GM18511 (cell line): Measurements from ENCODE around the gene CA4.

Experiments used
- ATAC-seq: cut with Tn5 transposase; IDR thresholded peaks from one replicate; pipeline ENCODE4 v1.9.1; 2021; ENCODE audit warnings: mild to moderate bottlenecking, moderate library complexity; ENCODE audit not compliant: unreplicated experiment

CA4 gene

DNA sequence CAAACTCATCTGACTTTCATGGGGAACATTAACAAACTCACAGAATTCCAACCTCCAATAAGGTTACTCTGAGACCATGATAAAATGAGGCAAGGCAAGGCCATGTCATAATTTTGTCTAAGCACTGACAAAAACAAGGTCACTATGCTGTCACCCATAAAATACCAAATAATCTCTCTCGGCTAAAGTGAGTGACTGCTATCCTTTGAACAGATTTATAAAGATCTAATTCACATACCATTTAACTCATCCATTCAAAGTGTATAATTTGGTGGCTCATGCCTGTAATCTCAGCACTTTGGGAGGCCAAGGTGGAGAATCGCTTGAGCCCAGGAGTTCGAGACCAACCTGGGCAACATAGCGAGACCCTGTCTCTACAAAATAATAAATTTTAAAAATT, 20.6 kb upstream of the CA4 start:
- ATAC-seq, result no peak

DNA sequence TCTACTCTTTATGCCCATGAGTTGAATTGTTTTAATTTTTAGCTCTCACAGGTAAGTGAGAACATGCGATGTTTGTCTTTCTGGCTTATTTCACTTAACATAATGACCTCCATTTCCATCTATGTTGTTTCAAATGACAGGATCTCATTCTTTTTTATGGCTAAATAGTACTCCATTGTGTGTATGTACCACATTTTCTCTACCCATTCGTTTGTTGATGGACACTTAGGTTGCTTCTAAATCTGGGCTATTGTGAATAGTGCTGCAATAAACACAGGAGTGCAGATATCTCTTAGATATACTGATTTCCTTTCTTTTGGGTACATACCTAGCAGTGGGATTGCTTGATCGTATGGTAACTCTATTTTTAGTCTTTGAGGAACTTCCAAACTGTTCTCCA, 19.3 kb upstream of the CA4 start:
- no peak for ATAC-seq

GRCh38 chr17:60134396-60135150, 15.2 kb upstream of the CA4 start:
- no peak for ATAC-seq

DNA sequence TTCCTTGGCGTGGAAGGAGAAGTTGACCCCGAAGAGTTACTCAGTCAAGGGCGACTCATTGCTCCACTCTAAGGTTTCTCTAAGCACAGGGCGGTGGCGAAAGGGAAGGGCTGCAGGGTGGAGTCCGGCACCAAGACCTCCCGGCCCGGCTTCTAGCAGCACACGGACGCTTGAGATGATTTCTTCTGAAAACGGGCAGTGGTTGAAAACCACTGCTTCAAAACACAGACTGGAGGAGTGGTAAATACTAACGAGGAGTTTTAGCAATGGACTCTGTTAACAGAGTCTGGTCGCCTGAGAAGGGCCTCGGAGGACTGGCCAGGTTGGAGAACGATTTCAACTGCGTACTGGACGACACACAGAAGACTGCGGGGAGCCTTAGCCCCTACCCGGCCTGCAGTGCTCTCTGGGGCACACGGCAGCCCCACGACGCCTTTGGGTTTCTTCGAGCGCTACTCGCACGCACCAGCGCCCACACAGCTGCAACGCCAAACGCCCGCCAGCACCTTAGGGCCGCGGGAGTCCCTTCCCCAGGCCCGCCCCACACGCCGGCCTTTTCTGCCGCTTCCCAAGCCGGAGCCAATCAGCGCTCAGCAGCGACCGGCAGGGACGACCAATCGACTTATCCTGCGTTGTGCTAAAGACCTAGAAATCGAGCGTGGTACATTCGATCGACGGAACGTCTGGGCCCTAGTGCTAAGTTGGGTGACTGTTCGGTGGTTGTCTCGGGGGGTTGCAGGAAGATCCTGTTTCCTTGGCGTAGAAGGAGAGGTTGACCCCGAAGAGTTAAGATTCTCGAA, 14.4 kb upstream of the CA4 start:
- peak; percentile 95 for ATAC-seq

- ATAC-seq, result no peak
Measured at GRCh38 chr17:60135951-60136666, 13.7 kb upstream of the CA4 start.

DNA sequence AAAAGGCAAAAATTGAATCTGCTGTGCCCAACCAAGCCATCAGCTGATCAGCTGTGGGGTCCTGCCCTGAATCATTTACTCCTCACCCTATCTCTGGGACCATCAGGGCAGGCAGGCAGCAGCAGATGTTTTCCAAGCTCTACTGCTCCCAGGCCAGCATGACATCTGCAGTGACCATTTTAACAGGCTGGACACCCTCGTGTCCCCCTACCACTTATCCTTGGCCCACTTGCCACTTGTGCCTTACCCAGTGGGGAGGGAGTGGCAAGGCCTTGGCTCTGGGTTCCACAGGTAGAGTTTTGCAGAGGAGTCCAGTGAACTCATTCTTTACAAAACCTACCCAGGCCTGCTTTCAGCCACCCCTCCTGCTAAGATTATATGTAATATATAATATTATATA, 12.0 kb upstream of the CA4 start:
- no peak for ATAC-seq

GRCh38 chr17:60138769-60139437, 10.9 kb upstream of the CA4 start:
- ATAC-seq, result no peak

- no peak for ATAC-seq
Measured at GRCh38 chr17:60139438-60140285, 10.1 kb upstream of the CA4 start.

- no peak for ATAC-seq
Measured at GRCh38 chr17:60141111-60142018, 8.4 kb upstream of the CA4 start.

DNA sequence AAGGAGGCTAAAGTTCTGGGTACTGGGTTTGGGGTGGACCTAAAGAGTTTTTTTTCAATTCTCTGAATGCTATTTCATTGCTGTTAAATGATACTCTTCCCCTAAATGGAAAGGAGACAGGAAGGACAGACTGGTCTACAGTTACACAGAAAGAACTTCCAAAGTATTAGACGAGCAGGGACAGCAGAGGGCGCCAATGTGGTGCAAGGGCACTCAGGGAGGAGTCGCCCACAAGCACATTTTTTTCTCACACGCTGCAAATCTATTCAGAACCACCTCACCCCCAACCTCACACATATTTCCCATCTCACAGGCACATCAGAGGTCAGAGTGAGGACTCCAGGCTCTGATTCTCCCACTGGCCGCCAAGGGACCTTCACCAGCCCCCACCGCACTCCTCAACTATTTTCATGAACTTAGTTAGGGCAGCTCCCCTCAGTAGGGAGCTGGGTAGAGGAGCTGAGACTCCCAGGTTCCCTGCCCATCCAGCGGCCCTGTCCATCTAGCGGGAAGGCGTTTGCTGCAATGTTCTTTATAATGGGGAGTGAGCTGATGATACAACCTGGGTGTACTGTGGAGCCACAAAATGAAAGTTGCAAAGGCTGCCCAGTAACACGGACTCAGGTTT, 6.8 kb upstream of the CA4 start:
- peak; percentile 56 for ATAC-seq

- ATAC-seq, result no peak
Measured at GRCh38 chr17:60145006-60145935, 4.5 kb upstream of the CA4 start.

DNA sequence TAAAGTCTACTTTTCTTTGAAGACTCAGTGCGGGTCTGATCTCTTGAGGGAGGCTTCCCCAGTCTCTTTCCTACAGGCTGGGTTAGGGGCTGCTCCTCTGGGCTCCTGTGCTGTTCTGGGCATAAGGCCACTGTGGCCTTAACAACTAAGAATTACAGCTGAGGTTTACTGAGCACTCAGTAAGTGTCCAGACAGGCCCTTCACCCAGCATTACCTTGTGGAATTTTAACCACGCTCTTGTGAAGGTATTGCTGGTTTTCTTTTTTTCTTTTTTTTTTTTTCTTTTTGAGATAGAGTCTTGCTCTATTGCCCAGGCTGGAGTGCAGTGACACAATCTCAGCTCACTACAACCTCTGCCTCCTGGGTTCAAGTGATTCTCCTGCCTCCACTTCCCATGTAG, 3.6 kb upstream of the CA4 start:
- no peak for ATAC-seq

DNA sequence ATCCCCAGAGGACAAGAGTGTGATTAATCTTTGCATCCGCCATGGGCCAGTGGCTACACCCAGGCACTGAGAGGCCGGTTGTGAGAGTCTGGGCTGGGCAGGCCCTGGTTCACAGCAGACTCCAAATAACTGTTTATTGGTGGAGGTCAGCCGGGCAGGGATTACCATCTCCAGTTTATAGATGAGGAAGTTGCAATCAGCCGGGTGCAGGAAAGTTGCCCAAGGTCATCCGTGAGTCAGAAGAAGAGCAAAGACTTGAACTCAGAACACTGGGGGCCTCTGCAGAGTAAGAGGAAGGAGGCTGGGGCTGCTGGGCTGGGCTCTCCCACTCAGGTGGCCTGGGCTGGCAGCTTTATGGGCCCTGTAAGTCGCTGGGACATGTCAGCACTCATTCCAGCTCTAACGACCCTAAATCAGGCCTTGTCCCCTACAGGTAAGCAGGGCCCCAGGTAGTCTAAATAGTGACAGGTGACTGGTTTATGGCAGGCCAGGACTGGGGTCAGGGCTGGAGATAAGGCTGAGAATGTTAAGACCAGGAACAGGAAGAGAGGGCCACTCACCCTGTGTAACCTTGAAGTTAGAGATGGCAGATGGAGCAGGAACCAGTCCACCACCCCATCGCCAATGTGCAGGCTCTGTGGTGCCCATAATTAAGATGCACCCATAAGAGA, 2.1 kb upstream of the CA4 start:
- no peak for ATAC-seq

DNA sequence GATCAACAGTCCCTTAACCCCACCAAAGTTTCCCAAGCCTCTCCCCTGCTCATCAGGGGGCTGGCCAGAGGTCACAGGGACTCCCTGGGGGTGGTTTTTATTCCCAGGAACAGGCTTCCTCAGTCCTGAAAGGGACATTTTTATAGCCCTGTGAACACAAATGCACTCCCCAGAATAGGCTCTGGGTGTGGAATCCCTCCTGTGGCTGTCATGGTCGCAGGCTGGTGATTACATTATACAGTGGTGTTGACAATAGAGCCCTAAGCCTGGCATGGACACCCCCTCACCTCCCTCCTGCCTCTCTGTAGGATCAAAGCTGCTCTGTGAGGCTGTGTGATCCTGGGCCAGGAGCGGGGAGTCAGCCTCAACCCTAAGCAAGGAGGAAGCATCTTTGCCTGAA, 1.4 kb upstream of the CA4 start:
- ATAC-seq, result no peak

GRCh38 chr17:60151355-60151754, 1.6 kb downstream of the CA4 start:
- no peak for ATAC-seq

DNA sequence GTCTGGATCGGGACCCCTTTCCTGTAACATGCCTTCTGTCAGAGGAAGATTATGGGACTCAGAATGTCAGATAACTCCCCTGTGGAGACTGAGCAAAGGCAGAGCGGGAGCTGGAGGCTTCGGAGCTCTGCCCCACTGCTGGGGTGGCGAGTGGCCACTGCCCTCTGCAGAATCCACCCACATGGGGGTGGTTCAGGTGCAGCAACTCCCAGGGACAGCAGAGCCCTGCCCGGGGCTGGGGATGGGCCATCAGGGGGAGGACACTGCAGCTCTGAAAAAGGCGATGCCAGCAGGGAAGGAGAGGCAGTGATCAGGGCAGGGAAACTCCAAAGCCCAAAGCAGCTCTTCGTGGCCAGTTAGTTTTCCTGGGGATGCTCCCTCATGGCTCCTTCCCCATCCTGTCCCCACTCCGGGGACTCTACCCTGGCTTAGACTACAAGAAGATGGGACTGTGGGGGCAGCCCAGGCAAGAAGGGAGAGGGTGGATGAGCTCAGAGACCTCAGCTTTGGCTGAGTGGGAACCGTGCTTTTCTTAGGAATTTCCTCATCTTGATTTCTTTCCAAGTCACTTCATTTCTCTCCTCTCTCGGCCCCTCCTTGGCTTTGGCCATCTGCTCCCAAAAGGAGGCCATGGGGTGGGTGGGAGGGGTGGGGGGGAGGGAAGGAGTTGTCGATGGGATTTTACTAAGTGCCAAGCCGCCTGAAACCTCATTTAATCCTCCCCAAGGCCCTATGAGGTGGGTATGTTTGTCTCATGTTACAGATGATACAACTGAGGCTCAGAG, 4.0 kb downstream of the CA4 start:
- ATAC-seq, result no peak
